CD4-positive, alpha-beta T cell treated with Interleukin-6 at 100 ng/mL for 8 hours (primary cell): ENCODE results near the gene ARHGEF26.

Experiments
- DNase-seq: peaks from one replicate; pipeline ENCODE4 v3.0.0-alpha.2; 2020; ENCODE audit warnings: mixed read lengths, low spot score

Gene ARHGEF26

GRCh38 chr3:154119951-154120350 is 1.2 kb upstream of the ARHGEF26 start:
- DNase-seq, result no peak

DNA sequence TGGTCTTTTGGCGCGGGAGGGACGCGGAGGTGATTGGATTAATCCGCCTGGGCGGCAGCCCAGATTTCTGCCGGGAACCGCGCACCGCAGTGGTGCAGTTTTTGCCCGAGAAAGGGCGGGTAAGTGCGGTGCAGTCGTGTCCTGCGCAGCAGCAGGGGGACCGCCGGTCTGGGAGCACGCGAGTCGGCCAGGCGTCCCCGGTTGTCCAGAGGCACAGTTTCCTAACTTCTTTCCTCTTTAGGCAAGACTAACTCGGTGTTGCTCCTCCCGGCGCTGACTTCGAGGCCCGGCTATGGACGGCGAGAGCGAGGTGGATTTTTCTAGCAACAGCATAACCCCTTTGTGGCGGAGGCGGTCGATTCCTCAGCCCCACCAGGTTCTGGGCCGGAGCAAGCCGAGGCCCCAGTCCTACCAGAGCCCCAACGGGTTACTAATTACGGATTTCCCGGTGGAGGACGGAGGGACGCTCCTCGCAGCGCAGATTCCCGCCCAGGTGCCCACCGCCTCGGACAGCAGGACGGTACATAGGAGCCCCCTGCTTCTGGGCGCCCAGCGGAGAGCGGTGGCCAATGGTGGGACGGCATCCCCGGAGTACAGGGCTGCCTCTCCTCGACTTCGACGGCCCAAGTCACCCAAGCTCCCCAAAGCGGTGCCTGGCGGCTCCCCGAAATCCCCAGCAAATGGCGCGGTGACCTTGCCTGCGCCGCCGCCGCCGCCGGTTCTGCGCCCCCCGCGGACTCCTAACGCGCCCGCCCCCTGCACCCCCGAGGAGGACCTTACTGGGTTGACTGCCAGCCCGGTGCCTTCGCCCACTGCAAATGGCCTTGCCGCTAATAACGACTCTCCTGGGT is 736 bp downstream of the ARHGEF26 start:
- DNase-seq, result no peak

DNA sequence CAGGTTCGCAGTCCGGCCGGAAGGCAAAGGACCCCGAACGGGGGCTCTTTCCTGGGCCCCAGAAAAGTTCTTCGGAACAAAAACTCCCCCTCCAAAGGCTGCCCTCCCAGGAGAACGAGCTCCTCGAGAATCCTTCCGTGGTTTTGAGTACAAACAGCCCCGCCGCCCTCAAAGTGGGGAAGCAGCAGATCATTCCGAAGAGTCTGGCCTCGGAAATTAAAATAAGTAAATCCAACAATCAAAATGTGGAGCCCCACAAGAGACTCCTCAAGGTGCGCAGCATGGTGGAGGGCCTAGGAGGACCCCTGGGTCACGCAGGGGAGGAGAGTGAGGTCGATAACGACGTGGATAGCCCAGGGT is 1.3 kb downstream of the ARHGEF26 start:
- no peak for DNase-seq

DNA sequence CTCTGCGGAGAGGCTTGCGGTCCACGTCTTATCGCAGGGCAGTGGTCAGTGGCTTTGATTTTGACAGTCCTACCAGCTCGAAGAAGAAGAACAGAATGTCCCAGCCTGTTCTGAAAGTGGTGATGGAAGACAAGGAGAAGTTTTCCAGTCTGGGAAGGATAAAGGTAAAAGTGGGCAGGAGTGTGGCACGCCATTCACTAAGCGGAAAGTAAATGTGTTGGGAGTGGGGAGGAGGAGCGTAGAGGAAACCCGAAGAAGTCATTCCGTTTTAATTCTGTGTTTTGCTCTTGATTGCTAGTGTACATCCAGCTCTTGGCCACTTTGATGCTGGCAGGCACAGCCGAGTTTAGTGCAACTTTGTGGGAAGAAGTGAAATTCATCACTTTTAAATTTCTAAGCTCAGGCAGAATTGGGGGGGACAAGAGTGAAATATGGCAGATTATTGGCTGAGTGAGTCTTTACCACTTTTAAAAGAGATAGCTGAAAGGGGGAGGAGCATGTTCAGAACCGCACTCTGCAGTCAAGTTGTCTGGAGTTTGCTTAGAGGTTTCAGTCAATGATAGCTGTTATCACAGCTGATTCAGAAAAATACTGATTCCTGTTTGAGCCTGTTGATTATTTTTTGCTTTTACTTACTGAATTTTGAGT is 1.8 kb downstream of the ARHGEF26 start:
- no peak for DNase-seq

GRCh38 chr3:154123906-154124305 is 2.7 kb downstream of the ARHGEF26 start:
- no peak for DNase-seq

DNA sequence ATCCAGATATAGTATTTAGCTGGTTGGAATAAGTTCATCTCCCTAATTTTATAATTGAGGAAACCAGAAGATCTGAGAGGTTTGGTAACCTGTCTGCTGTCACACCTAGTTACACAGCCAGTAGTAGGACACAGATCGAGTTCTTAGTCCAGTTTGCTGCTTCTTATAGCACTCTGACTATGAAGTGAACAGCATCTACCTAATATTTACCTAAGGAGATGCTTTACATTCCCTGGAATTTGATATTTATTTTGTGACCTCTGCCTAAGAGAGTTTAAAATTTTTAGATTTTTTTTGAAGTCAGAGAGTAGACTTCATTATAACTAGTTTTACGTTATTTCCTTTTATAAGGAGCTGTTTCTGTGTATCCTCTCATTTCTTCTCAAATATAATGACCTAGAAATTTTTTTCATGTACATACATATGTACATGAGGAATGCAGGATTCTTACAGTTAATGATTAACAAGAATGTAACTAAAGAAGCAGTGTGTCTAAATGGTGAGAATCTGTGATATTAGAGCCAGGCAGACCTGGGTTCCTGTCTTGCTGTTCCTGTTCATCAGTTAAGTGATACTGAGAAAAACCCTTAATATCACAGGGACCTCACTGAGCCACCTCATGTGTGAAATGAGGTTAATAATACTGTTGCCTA is 4.3 kb downstream of the ARHGEF26 start:
- DNase-seq, result no peak

DNA sequence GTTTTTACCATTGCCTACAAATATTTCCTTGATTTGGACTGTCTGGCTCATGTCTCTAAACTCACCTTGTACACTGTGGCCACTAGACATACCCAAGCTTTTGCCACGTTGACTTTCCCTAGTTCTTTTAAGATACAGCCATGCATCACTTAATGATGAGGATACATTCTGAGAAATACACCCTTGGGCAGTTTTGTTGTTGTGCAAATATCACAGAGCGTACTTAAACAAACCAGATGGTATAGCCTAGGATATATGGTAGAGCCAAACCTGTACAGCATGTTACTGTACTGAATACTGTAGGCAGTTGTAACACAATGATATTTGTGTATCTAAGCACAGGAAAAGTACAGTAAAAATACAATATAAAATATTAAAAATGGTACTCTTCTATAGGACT is 5.5 kb downstream of the ARHGEF26 start:
- no peak for DNase-seq

DNA sequence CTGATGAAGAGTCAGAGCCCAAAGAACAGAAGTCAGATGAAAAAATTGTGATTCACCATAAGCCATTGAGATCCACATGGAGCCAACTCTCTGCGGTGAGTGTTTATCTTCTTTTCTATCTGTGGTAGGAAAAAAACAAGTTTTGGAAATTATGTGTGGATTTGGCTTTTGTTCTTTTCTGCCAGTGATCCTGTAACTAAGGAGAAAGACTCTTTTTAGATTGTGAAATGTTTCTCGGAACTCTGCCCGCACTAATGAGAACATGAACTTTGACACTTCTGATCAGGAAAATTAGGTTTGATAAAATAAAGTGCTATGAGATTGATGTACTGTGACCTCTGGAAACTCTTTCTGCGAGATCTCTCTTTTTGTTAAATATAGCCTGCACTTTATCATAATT is 8.4 kb downstream of the ARHGEF26 start:
- no peak for DNase-seq

- no peak for DNase-seq
Measured at GRCh38 chr3:154130540-154130939, 9.3 kb downstream of the ARHGEF26 start.

DNA sequence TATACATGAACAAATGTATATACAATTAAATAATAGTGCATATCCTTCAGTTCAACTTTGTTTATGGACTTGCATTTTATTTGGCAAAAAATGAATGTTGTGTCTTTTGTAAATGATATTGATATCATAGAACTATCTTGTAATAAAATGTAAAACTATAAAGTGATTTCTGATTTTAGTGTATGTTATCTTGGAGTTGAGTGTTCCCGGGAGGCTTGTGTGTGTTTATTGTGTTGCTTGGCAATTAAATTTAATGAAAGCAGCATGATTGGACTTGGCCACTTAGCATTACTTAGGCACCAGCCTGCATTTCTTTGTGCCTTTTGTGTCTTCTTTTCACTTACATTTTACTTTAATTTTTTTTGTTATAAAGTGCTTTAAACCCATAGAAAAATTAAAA is 10.6 kb downstream of the ARHGEF26 start:
- DNase-seq, result no peak

- no peak for DNase-seq
Measured at GRCh38 chr3:154132777-154133375, 11.7 kb downstream of the ARHGEF26 start.

- no peak for DNase-seq
Measured at GRCh38 chr3:154135511-154136173, 14.5 kb downstream of the ARHGEF26 start.

- no peak for DNase-seq
Measured at GRCh38 chr3:154137036-154137435, 15.8 kb downstream of the ARHGEF26 start.

GRCh38 chr3:154139996-154140436 is 18.8 kb downstream of the ARHGEF26 start:
- DNase-seq, result no peak

GRCh38 chr3:154142608-154143007 is 21.4 kb downstream of the ARHGEF26 start:
- no peak for DNase-seq

DNA sequence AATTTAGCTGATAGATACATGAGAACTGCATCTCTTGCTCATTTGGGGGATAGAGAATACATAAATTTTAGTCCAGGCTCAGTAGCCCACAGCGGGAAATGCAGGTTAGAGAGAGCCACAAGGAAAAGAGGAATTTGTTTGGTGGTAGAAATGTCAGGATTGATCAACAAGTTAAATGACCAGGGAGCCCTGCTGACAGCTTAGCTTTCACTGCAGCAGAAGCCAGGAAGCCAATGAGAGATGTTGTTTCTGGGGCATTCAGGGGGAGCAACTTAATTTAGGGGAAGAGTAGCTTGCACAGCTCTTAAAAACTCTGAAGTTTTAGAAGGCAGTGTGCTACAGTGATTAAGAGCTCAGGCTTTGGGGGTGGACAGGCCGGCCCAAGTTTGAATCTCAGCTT is 22.7 kb downstream of the ARHGEF26 start:
- no peak for DNase-seq

GRCh38 chr3:154144825-154145465 is 23.8 kb downstream of the ARHGEF26 start:
- no peak for DNase-seq

GRCh38 chr3:154148541-154148940 is 27.4 kb downstream of the ARHGEF26 start:
- no peak for DNase-seq

DNA sequence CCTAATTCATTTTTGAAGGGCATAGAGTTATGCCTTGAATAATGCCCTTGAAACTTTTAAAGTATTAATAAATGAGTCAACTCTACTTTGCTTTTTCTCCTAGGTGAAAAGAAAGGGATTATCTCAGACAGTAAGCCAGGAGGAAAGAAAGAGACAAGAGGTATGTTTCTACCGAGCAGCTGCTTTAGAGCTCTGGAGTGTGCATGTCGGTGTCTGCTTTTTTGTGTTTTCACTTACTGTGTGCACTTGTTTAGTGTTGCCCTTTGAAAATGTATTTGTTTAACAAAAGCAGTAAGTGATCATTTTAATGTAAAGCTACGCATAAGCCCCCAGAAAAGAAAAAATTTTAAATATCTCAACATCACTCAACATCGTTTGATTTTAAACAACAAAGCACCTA is 28.1 kb downstream of the ARHGEF26 start:
- no peak for DNase-seq

GRCh38 chr3:154151969-154152368 is 30.8 kb downstream of the ARHGEF26 start:
- DNase-seq, result no peak

DNA sequence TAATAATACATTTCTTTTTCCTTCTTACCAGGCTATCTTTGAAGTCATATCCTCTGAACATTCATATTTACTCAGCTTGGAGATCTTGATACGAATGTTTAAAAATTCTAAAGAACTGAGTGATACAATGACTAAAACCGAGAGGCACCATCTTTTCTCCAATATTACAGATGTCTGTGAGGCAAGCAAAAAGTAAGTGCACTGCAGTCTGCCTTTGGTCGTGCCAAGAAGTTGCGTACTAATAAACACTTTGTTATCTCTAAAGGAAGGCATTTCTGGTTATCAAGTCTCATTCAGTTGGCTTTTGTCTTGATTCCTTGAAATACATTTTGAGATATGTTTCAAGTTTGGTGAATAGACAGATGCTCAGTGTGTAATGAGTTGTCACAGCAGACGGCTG is 31.6 kb downstream of the ARHGEF26 start:
- no peak for DNase-seq

DNA sequence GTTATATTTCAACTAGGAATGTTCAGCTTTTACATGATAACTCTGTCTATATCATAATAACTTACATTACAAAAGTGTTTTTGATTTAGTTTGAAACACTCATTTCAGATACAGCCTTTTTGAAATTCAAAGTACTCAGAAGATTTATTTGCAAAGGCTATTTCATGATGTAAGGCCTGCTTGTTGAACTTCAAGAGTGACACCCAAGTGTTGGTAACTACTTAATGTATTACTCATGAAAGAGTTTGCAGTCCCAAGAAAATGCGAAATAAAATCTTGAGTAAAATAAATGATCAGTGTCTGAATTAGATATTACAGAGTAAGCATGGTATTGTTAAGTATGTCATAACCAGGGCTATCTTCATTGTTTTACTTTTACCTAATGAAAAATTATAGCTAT is 35.3 kb downstream of the ARHGEF26 start:
- DNase-seq, result no peak
